Esophagus mucosa (tissue), 1 donor: ENCODE measurements around the gene MAP3K5. TPM values are rescaled to one million over a fixed set of nuclear protein-coding genes. Genes with fewer than 3 reads are reported as not detected.
"Not testable (repeated sequence)": the region's sequence is repeated elsewhere in the genome, so short reads cannot be mapped to it uniquely, and the experiment has no call there.

Experiments used
- ATAC-seq: fragments of 200-7000 bp; cut with Tn5 transposase; one replicate; pipeline ENCODE4 v1.9.1; 2020
- total RNA-seq: library from RNA; stranded (reverse); gene quantifications from one replicate; pipeline ENCODE4 v1.2.4, GENCODE V29; 2023
- donor health status: DM: yes; HTN: yes; CAD: no.

MAP3K5 gene
- total RNA-seq, 1 donor from 2014 or later = 14.5 TPM

DNA sequence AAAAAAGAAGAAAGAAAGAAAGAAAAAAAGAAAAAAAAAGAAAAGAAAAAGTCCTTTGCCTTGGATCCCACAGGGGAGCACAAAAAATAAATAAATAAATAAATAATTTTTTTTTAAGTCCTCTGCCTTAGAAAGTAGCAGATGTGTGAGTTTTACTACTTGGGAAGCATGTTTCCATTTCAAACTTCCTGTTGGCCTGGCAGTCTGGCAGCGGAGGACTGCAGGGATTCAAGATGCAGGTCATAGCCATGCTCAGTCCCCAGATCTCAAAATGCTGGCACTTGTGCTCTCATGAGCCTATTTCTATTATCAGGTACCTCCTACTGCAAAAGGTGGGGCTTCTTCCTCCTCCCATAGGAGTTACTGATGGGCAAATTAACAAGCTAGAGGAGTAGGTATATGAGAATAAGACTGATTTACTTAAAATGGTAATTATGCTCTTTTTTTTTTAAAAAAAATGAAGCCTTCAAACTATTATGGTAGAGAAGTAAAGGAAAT is 187.9 kb downstream of the MAP3K5 start:
- no peak for ATAC-seq

DNA sequence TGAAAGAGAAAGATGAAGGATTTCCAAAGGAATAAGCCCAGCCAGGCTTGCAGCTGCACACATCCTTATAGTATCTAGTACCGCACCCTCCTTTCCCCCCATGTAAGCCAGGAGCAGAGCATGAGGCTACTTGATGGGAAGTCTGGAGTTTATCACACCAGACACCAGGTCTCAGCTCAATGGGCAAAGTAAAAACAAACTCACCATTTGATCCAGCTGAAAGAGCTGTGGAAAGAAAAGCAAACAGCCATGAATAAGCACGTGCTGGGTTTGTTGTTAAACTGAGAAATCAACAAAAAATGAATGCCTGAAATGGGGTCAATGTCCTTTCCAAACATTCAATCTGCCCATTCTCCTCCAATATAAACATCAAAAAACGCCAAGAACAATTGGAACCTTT is 191.5 kb downstream of the MAP3K5 start:
- ATAC-seq = no peak

DNA sequence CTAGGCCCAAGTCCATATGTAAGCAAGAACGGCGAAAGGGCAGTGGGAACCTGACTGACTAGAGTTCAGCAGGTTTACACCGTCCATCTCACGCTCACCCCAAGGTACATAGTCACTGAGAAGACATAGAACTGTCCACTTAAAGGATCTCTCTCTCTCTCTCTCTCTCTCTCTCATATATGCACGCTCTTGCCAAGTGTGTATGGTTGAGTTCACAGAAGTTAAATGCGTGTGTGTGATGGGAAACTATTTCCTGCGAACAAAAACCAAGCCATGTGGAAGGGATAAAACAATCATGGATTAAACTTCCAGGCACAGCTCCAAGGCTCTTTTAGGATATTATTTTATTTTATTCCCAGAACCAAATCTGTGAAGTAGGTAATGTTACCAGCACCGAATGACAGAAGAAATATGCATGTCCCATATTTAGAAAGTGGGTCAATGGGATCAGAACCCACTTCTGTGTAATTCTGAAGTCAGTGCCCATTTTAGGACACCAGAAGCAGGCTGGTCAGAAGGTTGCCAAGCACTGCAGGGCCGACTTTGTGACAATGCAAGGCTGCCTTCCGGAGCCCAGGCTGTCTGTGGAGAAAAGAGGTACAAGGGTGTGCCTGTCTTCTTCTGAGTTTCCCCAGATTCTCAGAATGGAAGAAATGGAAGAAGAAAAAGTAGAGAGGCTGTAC is 192.8 kb downstream of the MAP3K5 start:
- no peak for ATAC-seq

DNA sequence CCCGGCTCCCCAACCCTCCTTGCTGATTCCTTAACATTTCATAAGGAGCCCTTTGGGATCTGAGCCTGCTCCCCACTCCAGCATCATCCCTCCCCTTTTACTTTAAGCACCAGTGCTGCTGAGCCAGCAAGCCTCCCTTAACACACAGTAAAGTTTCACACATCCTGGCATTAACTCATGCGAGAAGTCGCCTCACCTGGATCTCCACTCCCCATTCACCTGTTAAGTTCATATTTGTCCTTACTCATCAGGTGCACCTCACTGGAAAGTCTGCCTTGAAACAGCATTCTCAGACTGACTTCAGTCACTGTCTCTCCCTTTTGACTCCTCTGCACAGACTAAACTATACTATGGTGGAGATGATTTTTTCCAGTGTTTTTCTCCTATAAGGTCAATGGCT is 194.2 kb downstream of the MAP3K5 start:
- ATAC-seq = peak; percentile 55

DNA sequence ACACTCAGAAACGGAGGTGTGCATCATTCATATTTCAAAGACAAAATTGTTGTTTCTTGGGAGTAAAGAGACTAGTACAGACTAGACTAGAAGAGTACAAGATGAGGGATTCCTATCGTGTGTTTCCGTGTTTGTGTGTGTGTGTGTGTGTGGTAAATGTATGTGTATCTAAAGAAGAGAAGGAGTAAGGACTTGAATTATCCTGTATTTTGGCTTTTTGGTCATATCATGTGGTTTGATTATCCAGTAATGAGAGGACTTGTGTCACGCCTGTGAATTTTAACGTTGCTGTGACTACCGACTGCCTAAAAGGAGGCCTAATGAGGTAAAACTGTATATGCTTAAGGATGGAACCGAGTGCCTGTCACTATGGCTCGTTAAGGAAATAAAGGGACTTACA is 197.6 kb downstream of the MAP3K5 start:
- ATAC-seq = no peak

DNA sequence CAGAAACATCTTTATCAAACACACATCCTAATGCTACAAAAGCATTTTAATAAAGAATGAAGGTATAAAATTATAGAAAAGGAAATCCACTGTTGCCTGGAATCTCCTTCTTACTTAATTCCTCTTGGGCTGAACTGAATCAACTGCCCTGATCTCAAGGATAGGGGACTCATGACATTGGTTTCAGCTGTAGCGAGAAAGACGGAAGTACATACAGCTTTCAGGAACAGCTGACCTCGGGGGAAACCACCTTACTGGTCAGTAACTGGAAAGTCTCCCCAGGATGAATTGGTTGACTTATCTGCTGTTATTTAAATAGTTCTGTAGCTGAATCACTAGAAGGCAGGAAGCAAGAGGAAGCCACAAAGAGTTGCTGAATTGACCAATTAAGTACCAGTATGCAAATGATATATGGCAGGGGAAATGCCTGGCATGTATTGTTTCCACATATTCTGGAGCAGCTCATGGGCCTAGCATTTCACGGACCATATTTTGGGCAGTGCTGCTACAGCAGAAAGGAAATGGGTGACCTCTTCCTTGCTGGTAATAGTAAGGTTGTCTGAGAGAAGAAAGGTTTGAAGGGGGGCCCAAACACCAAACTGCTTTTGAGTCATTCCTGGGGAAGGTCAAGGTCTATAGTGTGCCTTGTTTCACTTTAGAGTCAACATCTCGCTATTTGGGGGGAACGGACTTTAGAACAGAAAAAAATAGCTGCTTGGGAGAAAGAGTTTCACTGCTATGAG is 198.4 kb downstream of the MAP3K5 start:
- ATAC-seq = peak; percentile 91

DNA sequence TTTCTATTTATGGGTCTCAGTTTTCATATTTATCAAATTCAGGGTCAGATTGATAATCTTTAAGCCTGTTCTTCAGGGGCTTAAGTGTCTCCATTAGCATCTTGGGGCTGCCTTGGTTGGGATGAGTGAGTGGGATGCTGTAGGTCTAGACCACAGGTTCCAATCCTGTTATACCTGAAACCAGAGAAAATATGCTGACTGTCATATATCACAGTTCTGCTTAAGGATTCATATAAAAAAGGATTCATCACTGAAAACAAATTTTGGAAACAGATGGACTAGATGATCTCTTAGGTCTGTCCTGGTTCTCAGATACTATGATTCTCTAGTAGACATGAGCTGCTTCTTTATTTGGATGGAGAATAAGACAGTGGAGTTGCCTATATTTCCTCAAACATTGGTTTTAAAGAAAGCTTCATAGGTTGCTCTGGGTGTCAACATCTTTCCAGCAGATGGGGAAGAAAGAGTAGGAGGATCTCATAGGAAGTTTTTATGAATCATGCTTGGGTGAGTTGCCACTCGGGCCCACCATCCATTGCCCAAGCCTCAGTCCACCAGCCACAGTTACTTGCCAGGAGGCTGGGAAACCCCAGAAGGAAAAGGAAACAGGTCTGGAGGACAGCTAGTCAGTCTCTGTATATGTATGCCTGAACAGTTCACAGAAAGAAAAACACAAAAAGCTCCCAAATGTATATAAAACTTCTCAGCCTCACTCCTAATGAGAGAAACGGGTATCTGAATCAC is 199.2 kb downstream of the MAP3K5 start:
- no peak for ATAC-seq

DNA sequence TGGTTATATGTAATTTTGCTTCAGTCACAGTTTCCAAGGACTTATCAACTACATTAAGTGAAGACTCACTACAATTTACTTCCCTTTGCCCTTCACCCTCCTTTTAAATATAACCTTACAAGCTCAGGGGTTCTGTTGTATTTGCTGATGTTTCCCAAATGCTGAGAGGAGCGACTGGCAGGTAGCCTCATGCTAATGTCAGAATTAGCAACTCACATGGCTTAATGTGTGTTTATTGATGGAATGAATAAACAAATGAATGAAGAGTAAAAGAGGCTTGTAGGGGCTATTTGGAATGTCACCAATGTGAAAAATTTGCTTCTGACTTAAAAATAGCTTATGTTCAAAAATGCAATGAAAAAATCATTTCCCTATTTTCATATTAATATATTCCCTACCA is 200.7 kb downstream of the MAP3K5 start:
- ATAC-seq = no peak

DNA sequence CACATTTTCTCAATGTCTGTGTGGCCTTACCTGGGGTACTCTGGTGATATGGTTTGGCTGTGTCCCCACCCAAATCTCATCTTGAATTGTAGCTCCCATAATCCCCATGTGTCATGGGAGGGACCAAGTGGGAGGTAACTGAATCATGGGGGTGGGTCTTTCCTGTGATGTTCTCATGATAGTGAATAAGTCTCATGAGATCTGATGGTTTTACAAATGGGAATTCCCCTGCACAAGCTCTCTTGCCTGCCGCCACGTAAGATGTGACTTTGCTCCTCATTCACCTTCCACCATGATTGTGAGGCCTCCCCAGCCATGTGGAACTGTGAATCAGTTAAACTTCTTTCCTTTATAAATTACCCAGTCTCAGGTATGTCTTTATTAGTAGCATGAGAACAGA is 201.4 kb downstream of the MAP3K5 start:
- not testable (repeated sequence) for ATAC-seq

DNA sequence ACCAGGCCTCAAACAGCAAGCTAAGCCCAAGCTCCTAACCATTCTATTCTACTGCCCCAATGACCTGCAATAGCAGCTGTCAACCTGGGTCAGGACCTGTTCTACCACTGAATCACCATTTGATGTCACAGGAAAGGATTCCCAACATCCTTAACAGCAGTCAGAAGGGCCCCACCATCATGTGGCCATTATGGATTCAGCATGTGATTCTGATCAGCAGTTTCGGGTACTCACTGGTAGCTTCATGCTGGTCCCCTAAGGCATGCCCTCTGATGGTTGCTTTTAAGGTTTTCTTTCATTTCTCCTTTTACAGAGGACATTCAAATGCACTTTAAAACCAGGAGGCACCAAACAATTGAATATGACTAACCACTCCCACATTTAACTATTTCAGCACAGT is 204.8 kb downstream of the MAP3K5 start:
- ATAC-seq = peak; percentile 65

DNA sequence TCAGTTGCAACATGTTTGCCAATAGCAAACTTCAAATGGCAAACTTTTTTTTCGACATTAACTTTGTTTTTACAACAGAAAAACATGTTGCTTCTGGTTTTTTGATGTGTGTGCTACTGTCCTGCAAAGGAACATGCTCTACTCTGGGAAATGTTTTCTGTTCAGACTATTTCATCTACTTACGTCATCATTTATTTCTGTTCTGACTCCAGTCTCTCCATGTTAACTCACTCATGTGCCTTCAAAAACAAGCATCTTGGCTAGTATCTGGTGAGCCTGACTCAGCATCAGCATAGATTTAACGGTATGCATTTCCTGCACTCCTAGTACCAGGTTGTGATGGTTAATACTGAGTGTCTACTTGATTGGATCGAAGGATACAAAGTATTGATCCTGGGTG is 206.0 kb downstream of the MAP3K5 start:
- no peak for ATAC-seq

DNA sequence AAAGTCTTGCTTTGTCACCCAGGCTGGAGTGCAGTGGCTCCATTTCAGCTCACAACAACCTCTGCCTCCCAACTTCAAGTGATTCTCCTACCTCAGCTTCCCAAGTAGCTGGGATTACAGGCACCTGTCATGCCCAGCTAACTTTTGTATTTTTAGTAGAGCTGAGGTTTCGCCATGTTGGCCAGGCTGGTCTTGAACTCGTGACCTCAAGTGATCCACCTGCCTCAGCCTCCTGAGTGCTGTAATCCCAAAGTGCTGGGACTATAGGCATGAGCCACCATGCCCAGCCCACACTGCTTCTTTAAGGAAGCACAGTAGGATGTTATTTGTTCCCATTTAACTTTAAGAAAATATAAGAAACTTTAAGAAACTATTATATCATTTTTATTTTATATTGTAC is 206.8 kb downstream of the MAP3K5 start:
- not testable (repeated sequence) for ATAC-seq

DNA sequence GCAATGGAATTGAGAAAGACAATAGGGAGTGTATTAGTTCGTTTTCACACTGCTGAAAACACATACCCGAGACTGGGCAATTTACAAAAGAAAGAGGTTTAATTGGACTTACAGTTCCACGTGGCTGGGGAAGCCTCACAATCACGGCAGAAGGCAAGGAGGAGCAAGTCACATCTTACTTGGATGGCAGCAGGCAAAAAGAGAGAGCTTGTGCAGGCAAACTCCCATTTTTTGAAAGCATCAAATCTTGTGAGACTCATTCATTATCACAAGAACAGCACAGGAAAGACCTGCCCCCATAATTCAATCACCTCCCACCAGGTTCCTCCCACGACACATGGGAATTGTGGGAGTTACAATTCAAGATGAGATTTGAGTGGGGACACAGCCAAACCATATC is 208.0 kb downstream of the MAP3K5 start:
- ATAC-seq = not testable (repeated sequence)

DNA sequence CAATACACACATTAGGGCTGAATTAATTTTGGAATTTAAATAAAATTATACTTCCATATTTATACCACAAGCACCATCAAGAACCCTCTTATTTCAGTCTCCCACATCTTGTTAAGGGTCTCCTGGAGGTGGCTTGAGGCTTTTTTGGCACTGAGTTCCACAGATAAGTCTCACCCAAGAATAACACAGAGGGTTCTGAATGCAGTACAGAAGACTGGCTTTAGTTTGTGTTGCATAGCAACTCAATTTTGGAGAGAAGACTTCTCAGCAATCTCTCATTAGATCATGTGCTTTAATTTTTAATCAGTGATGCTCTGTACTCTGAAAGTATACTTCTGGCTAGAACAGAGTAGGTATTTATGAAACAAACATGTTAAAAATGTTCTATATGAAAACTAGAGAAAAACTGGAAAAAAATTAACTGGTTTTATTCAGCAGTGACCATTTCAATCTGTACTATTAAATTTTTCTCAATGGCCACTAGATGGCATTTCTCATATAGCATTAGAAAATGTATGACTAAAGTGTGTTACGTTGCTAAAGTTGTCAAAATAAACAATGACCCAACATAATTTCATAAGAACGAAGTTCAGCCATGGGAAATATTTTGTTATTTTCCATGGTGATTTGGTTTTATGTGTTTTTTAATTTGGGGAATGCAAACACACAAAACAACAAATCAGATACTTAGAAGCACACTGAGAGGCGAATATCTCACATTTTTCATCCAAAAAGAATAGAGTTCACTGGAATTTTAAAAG is 209.4 kb downstream of the MAP3K5 start:
- peak; percentile 54 for ATAC-seq

DNA sequence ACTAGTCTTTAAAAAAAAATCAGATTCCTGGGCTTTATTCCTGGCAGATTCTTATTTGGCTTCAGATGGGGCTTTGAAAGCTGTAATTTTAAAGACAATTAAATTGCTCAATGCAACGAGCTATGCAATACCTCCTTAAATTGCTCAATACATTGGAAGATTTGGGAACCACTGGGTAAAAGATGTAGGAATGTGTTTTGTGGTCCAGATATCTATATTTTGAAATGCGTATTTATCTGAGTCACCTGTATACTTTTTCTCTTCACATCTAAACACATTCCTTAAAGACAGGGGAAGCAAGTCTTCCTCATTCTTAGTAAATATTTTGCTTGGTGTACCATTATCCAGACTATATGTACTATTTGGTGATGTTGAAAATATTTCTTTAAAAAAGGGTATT is 212.5 kb downstream of the MAP3K5 start:
- no peak for ATAC-seq

DNA sequence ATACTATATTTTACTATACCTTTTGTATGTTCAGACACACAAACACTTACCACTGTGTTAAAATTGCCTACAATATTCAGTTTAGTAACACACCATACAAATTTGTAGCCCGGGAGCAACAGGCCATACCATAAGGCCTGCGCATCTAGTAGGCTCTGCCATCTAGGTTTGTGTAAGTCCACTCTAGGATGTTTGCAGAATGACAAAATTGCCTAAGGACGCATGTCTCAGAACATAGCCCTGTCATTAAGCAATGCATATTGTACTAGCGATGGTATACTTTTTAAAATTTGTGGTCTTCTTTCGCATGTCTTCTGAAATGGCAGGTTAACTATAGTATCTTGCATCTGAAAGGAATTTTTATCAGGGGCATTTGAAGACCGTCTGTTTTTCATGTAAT is 215.5 kb downstream of the MAP3K5 start:
- ATAC-seq = no peak

DNA sequence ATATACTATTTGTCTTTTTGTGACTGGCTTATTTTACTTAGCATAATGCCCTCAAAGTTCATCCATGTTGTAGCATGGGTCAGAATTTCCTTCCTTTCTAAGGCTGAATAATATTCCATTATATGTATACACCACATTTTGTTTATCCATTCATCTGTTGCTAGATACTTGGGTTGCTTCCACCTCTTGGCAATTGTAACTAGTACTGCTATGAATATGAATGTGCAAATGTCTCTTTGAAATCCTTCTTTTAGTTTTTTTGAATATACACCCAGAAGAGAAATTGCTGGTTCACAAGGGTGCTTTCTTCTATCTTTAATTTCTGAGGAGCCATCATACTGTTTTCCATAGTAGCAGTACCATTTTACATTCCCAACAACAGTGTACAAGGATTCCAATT is 220.8 kb downstream of the MAP3K5 start:
- no peak for ATAC-seq

DNA sequence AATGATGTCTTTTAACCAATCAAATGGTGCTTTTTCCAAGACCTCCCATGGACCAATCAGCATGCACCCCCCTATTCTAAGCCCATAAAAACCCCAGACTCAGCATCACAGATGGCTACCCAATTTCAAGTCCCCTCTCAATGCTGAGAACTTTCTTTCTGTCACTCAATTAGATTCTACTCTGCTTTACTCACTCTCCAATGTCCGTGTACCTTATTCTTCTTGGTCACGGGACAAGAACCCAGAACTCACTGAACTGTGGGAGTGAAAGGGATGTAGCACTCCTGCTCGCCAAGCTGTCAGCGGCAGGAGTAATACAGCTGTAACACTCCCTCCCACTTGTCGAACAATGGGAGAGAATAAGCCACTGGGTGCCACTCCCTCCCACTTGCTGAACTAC is 221.2 kb downstream of the MAP3K5 start:
- ATAC-seq = no peak

DNA sequence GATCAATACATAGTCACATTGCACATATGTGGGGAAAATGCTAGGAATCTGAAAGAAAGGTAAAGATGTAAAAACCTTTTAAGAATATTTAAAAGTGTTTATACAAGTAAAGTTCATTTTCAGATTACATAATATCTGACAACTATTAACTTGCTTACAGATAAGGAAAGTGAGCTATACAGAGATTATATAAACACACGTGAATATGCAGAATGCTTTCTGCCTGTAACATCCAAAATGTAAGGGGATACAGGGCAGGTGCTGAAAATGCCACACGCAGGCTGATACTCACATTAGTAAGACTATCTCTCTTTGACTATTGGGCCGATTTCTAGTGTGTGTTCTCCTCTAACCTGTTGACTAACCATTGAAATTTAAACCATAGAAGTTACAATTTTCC is 224.1 kb downstream of the MAP3K5 start:
- no peak for ATAC-seq

DNA sequence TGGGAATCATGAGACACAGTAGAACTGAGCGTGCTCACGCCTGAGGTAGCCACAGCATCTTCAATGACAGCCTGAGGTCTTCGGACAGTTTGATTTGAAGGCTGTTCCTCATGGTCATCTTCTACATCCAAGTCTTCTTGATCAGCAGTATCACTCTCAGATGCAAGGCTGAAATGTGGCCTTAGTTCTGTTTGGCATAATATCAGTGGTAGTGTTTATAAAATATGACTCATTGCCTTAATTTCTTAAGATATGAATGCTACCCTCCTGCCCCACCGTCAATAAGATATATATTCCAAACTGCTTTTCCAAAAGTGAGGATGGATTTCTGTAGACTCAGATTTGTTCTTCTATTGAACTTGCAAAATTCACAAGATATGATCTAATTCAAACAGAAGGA is 224.6 kb downstream of the MAP3K5 start:
- no peak for ATAC-seq

DNA sequence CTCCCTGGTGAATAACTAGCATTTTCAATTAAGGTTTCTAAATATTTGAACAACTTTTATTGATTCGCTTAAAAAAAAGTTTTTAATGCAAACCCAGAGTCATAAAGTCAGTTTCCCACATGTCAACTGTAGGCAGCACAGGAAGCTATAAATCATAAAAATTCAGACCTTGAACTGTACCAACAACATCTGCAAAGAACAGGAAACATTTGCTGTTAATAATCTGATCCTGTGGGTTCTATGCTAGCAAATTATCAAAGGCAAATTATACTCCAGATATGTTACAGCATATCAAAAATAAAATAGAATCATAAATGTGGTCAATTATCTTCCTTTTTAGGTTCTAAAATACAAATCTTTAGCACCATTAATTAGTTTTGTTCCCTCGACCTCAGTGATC is 225.4 kb downstream of the MAP3K5 start:
- ATAC-seq = no peak

DNA sequence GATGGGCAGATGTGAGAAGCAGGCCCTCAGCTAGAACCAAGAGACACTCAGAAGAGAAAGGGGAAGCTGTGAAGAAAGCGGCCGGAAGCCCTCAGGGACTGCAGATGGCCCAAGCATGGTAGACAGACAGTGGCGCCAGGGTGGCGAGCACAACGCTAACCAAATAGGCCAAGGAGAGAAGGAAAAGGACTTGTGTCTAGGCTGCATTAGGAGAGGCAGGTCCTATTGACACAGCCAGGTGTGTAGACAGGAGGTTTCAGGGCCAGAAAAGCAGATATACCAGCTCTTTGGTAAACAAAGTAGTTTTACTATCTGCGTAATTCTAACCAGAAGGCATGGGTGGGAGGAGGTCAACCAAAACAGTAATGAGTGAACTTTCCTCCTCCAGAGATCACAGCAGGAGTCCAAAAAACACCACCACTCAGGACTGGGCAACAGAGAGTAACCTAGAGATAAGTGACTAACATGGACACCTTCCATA is 226.2 kb downstream of the MAP3K5 start:
- ATAC-seq = no peak

DNA sequence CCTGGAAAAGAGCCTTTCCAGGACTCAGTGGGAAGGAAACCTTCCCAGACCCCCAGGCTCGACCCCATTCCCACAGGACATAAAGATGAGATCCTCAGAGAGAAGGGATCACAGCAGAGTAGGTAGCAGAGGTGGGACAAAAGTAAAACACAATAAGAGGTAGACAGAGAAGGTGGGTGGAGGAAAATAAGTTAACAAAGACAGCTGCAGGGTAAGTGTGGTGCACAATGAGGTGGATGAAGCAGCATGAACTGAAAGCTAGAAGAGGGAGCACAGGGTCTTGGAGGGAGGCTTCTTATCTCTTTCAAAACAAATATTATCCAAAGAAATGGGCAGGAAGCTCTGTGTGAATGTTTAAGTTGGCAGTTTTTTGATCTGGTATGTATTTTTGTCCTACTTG is 228.1 kb downstream of the MAP3K5 start:
- ATAC-seq = no peak
